MV-4-11 (cell line): ENCODE data around the gene MAP1B.
"Not testable (repeated sequence)": the region's sequence is repeated elsewhere in the genome, so short reads cannot be mapped to it uniquely, and the experiment has no call there.

ENCODE experiments used
- DNase-seq: peaks from one replicate; lab custom pipeline; 2025; lab: John Stamatoyannopoulos, UW

The MAP1B gene

GRCh38 chr5:72107131-72107900, at the start of gene MAP1B:
Gene MAP1B (plus strand): TSS chr5:72107475. CDS start chr5:72107532, 57 bp downstream.
- DNase-seq: no peak

- no peak for DNase-seq
Measured at GRCh38 chr5:72057816-72058215, 49.5 kb upstream of the MAP1B start.

- no peak for DNase-seq
Measured at GRCh38 chr5:72063219-72063819, 44.0 kb upstream of the MAP1B start.

- DNase-seq: no peak
Measured at GRCh38 chr5:72064801-72065570, 42.3 kb upstream of the MAP1B start.

GRCh38 chr5:72065751-72066255, 41.5 kb upstream of the MAP1B start:
- no peak for DNase-seq

GRCh38 chr5:72066705-72067107, 40.6 kb upstream of the MAP1B start:
- DNase-seq: no peak

GRCh38 chr5:72067682-72068470, 39.4 kb upstream of the MAP1B start:
- DNase-seq: no peak

- no peak for DNase-seq
Measured at GRCh38 chr5:72070529-72070928, 36.7 kb upstream of the MAP1B start.

GRCh38 chr5:72071906-72072305, 35.4 kb upstream of the MAP1B start:
- no peak for DNase-seq

- DNase-seq: no peak
Measured at GRCh38 chr5:72074251-72074650, 33.0 kb upstream of the MAP1B start.

GRCh38 chr5:72075461-72075860, 31.8 kb upstream of the MAP1B start:
- no peak for DNase-seq

GRCh38 chr5:72076621-72077300, 30.5 kb upstream of the MAP1B start:
- no peak for DNase-seq

GRCh38 chr5:72077390-72077789, 29.9 kb upstream of the MAP1B start:
- no peak for DNase-seq

- no peak for DNase-seq
Measured at GRCh38 chr5:72079288-72079687, 28.0 kb upstream of the MAP1B start.

GRCh38 chr5:72082048-72082447, 25.2 kb upstream of the MAP1B start:
- no peak for DNase-seq

GRCh38 chr5:72084876-72085275, 22.4 kb upstream of the MAP1B start:
- no peak for DNase-seq

- DNase-seq: no peak
Measured at GRCh38 chr5:72085319-72085718, 22.0 kb upstream of the MAP1B start.

GRCh38 chr5:72089713-72090112, 17.6 kb upstream of the MAP1B start:
- DNase-seq: not testable (repeated sequence)

GRCh38 chr5:72092074-72092473, 15.2 kb upstream of the MAP1B start:
- DNase-seq: no peak

- DNase-seq: no peak
Measured at GRCh38 chr5:72093217-72093616, 14.1 kb upstream of the MAP1B start.

- no peak for DNase-seq
Measured at GRCh38 chr5:72093824-72094223, 13.5 kb upstream of the MAP1B start.
